ENCODE data around the gene SMAD1. TPM values are rescaled to one million over a fixed set of nuclear protein-coding genes. Genes with fewer than 3 reads are reported as not detected.
A peak's percentile ranks its signal among the peaks of the same experiment; 100 is the strongest.

The SMAD1 gene
- total RNA-seq, 1 experiment from 2014 or later, result 23.0 TPM

- intact Hi-C loops (cut with micrococcal nuclease), result loop anchor here (5.0 kb wide), 2 partner anchors 125 to 250 kb away; no protein-coding TSS in a partner anchor
- no TSS peak for BruUV-seq (replicated peaks)
- H3K36me3 ChIP-seq (ENCODE audit: control insufficient read depth in 1 of 2, insufficient read depth in 2 of 2, low read length in 2 of 2), result no peaks in the 10 kb centered on the region
- peak overlapping the region; percentile 82 for H3K27ac ChIP-seq (ENCODE audit: low read depth, low read length)
- H2AFZ ChIP-seq (ENCODE audit: low read depth, low read length, poor library complexity, severe bottlenecking), result no peak overlapping the region
- DNase-seq (ENCODE audit: low read depth, low spot score) (peak; percentile 16), ATAC-seq (peak; percentile 38)
- H3K4me3 ChIP-seq (replicated peaks in 1 of 2; ENCODE audit: low read depth in 1 of 2, low read length in 2 of 2), result peak overlapping the region; percentile 66 to 73
- RAD21 ChIA-PET (ENCODE audit: low non-redundant PET in 1 of 2, low total read pairs in 2 of 2, uncharacterized antibody in 2 of 2, unreplicated experiment in 2 of 2), result interaction anchor here in 1 of 2 experiments (0.7 kb wide), 1 partner anchor 15 kb away, joined by 4 read pairs; no protein-coding TSS in a partner anchor
- H3K9me3 ChIP-seq (ENCODE audit: control insufficient read depth in 1 of 2, insufficient read depth in 1 of 2, low read depth in 1 of 2, low read length in 2 of 2), result no peaks in the 10 kb centered on the region
- H4K20me1 ChIP-seq (ENCODE audit: insufficient read depth), result no peaks in the 10 kb centered on the region; the same call in 1 of the 2 replicates
- peak overlapping the region; percentile 96 for H3K4me2 ChIP-seq (ENCODE audit: low read length)
- H3K4me1 ChIP-seq (ENCODE audit: control insufficient read depth in 1 of 2, insufficient read depth in 2 of 2, low read length in 2 of 2), result peaks cover 7 to 22% of the 10 kb centered on the region in 2 experiments; a peak in 3 of 4 replicates
- CTCF ChIA-PET, result no interaction called here
- peaks cover 50% of the 10 kb centered on the region for H3K79me2 ChIP-seq (ENCODE audit: insufficient read depth, low read length)
- H3K9ac ChIP-seq (ENCODE audit: low read length), result peak overlapping the region; percentile 83
- POLR2A ChIA-PET, result no interaction called here
- H3K27me3 ChIP-seq (ENCODE audit: insufficient read depth, low read length), result no peaks in the 10 kb centered on the region
- H3K9me2 ChIP-seq (ENCODE audit: insufficient read depth), result no peaks in the 10 kb centered on the region
- no peak for TF ChIP-seq ZNF274 (IDR thresholded peaks at IDR 0.05; ENCODE audit: low read depth, low read length)
- peak; percentile 82 for TF ChIP-seq ZFX (IDR thresholded peaks at IDR 0.05)
- 0 out of 2 replicates have a peak, but pooled peaks have one; percentile 10 for TF ChIP-seq MAX (IDR thresholded peaks at IDR 0.05)
- TF ChIP-seq EZH2phosphoT487 (IDR thresholded peaks at IDR 0.05; ENCODE audit: borderline replicate concordance), result no peak
- no peak for TF ChIP-seq SRF (IDR thresholded peaks at IDR 0.05; ENCODE audit: low read depth)
- peak; percentile 2 for TF ChIP-seq YY1 (IDR thresholded peaks at IDR 0.05; ENCODE audit: extremely low read depth, insufficient replicate concordance, low read depth, low read length)
- no peak for TF ChIP-seq ZBTB33 (IDR thresholded peaks at IDR 0.05; ENCODE audit: extremely low read depth, insufficient replicate concordance, low read length)
- TF ChIP-seq EGR1 (IDR thresholded peaks at IDR 0.05; ENCODE audit: low read depth), result peak; percentile 27; the same call in 1 of the 2 replicates
- TF ChIP-seq EZH2 (IDR thresholded peaks at IDR 0.05), result no peak
- TF ChIP-seq ELF1 (IDR thresholded peaks at IDR 0.05; ENCODE audit: borderline replicate concordance, low read depth), result no peak
- TF ChIP-seq CBX3 (IDR thresholded peaks at IDR 0.05; ENCODE audit: low read depth), result no peak
- no peak for TF ChIP-seq SP1 (IDR thresholded peaks at IDR 0.05; ENCODE audit: low read depth)
- no peak; a peak in 1 of 6 replicates for TF ChIP-seq CTCF (IDR thresholded peaks at IDR 0.05 in 2 of 3, conservative IDR thresholded peaks at IDR 0.05 in 1 of 3; ENCODE audit: borderline replicate concordance in 1 of 3, insufficient read depth in 1 of 3, low read depth in 2 of 3, low read length in 2 of 3)
- no peak; the same call in 1 of the 2 replicates for TF ChIP-seq POLR2AphosphoS5 (IDR thresholded peaks at IDR 0.05; ENCODE audit: low read depth, low read length)
- TF ChIP-seq RAD21 (IDR thresholded peaks at IDR 0.05; ENCODE audit: low read depth), result no peak
- TF ChIP-seq FOSL1 (IDR thresholded peaks at IDR 0.05; ENCODE audit: low read depth), result no peak
- no peak for TF ChIP-seq JUND (IDR thresholded peaks at IDR 0.05)
- TF ChIP-seq TCF7L2 (IDR thresholded peaks at IDR 0.05; ENCODE audit: borderline replicate concordance, extremely low read depth, insufficient read depth, insufficient read length), result no peak
- TF ChIP-seq ATF3 (IDR thresholded peaks at IDR 0.05), result no peak
- TF ChIP-seq SIN3A (IDR thresholded peaks at IDR 0.05; ENCODE audit: low read depth), result no peak
- no peak for TF ChIP-seq CEBPB (IDR thresholded peaks at IDR 0.05; ENCODE audit: low read depth)
These were observed 770 bp downstream of the SMAD1 start for GRCh38 chr4:145482209-145483037.

Measured in HCT116 (cell line).